Endodermal cell (in vitro differentiated cells): ENCODE measurements around the gene VWA8. TPM values are rescaled to one million over a fixed set of nuclear protein-coding genes. Genes with fewer than 3 reads are reported as not detected.

Experiments used
- DNase-seq: peaks from one replicate; pipeline ENCODE4 v3.0.0-alpha.2; 2017
- H3K27ac ChIP-seq: 2 replicates; pipeline ENCODE4 v1.5.1; 2013; ENCODE audit warnings: mild to moderate bottlenecking, low read depth, low read length, moderate library complexity
- H3K27me3 ChIP-seq: 2 replicates; pipeline ENCODE4 v1.6.1; 2013; ENCODE audit warnings: mild to moderate bottlenecking, low read length, moderate library complexity; ENCODE audit not compliant: insufficient read depth, control insufficient read depth, poor library complexity, severe bottlenecking
- H3K36me3 ChIP-seq: 2 replicates; pipeline ENCODE4 v1.7.0; 2013; ENCODE audit warnings: mild to moderate bottlenecking, low read length, moderate library complexity; ENCODE audit not compliant: control insufficient read depth, insufficient read depth
- H3K4me1 ChIP-seq: one replicate; pipeline ENCODE4 v1.7.0; 2013; ENCODE audit warnings: low read length; ENCODE audit not compliant: control insufficient read depth, insufficient read depth
- H3K4me3 ChIP-seq: 2 replicates; pipeline ENCODE4 v1.5.1; 2013; ENCODE audit warnings: mild to moderate bottlenecking, low read length, moderate library complexity
- H3K9ac ChIP-seq: 2 replicates; pipeline ENCODE4 v1.6.1; 2013; ENCODE audit warnings: mild to moderate bottlenecking, low read length, moderate library complexity; ENCODE audit not compliant: poor library complexity, severe bottlenecking; ENCODE audit errors: extremely low read depth
- H3K9me3 ChIP-seq: 2 replicates; pipeline ENCODE4 v1.6.1; 2013; ENCODE audit warnings: mild to moderate bottlenecking, low read length, moderate library complexity; ENCODE audit not compliant: control insufficient read depth
- H3K27ac Mint-ChIP-seq: 2 replicates; pipeline ENCODE4 v1.8.0; 2020; ENCODE audit warnings: mixed read lengths
- H3K27me3 Mint-ChIP-seq: 2 replicates; pipeline ENCODE4 v1.8.0; 2021; ENCODE audit warnings: mild to moderate bottlenecking, mixed read lengths; ENCODE audit not compliant: insufficient read depth
- H3K36me3 Mint-ChIP-seq: 2 replicates; pipeline ENCODE4 v1.8.0; 2020; ENCODE audit warnings: low read depth, mixed read lengths
- H3K4me1 Mint-ChIP-seq: 2 replicates; pipeline ENCODE4 v1.8.0; 2020; ENCODE audit warnings: mixed read lengths
- H3K4me3 Mint-ChIP-seq: 2 replicates; pipeline ENCODE4 v1.8.0; 2020; ENCODE audit warnings: mild to moderate bottlenecking, moderate library complexity, mixed read lengths
- H3K9me3 Mint-ChIP-seq: 2 replicates; pipeline ENCODE4 v1.8.0; 2020; ENCODE audit warnings: mild to moderate bottlenecking, mixed read lengths
- WGBS, 2 experiments: methylation state at CpG; one replicate each; pipeline versions ENCODE4 v1.1.5 to v1.1.7; 2013; ENCODE audit warnings: missing lambda C conversion rate in 2 of 2, mixed read lengths in 1 of 2; ENCODE audit not compliant: insufficient coverage in 1 of 2, insufficient read length in 1 of 2; 5-methylcytosine and 5-hydroxymethylcytosine counted together
- total RNA-seq, 2 donors: library from RNA; stranded (reverse); fragmentation: NEBNext Ultra II Directional in 1 of 2; extraction: Animal tissue kit (Norgen Biotek cat#: 25700) in 1 of 2; gene quantifications; 2 replicates in 1 of 2; 3 replicates in 1 of 2; pipeline ENCODE4 v1.2.1, GENCODE V29; 2021
- TF ChIP-seq, protein P1 (sequence below): fragments of 200-600 bp; sonication (generic); conservative IDR thresholded peaks from 2 replicates; pipeline ENCODE4 v1.5.0; 2021; ENCODE audit warnings: antibody characterized with exemption, mild to moderate bottlenecking

The VWA8 gene
- total RNA-seq, 2 donors from 2014 or later = 24.6 to 25.6 TPM

DNA sequence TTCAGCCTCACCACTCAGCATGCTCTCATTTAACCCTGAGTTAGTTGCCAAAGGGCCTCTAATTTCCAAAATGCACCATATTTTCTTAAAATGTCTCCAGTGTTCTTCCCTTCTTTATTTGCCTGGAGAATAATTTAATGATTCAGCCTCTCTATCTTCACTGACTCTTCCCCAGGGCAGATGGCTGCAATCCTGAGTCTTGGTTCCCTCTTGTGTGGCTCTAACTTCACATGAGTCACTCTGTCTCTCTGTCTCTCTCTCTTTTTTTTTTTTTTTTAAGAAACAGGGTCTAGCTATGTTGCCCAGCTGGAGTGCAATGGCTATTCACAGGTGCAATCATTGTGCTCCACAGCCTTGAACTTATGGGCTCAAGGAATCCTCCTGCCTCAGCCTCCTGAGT lies 251.4 kb downstream of the VWA8 start:
- H3K27ac Mint-ChIP-seq = no peak overlapping the region
- H3K36me3 Mint-ChIP-seq = peaks cover 6% of the 10 kb centered on the region

GRCh38 chr13:41708713-41709112 lies 252.2 kb downstream of the VWA8 start:
- Histone ChIP-seq H3K9ac (no peak overlapping the region), H3K9me3 (no peaks in the 10 kb centered on the region), H3K27me3 (no peaks in the 10 kb centered on the region), H3K27ac (no peak overlapping the region), H3K36me3 (no peaks in the 10 kb centered on the region), H3K4me1 (no peaks in the 10 kb centered on the region), H3K4me3 (no peak overlapping the region)
- Mint-ChIP-seq H3K27me3 (no peaks in the 10 kb centered on the region), H3K36me3 (peaks cover 6% of the 10 kb centered on the region), H3K27ac (no peak overlapping the region), H3K4me1 (no peaks in the 10 kb centered on the region), H3K9me3 (no peaks in the 10 kb centered on the region), H3K4me3 (no peak overlapping the region)
- 96% methylated on average over 4 of the region's 4 CpGs for WGBS, 2 experiments
- TF ChIP-seq, protein P1, sequence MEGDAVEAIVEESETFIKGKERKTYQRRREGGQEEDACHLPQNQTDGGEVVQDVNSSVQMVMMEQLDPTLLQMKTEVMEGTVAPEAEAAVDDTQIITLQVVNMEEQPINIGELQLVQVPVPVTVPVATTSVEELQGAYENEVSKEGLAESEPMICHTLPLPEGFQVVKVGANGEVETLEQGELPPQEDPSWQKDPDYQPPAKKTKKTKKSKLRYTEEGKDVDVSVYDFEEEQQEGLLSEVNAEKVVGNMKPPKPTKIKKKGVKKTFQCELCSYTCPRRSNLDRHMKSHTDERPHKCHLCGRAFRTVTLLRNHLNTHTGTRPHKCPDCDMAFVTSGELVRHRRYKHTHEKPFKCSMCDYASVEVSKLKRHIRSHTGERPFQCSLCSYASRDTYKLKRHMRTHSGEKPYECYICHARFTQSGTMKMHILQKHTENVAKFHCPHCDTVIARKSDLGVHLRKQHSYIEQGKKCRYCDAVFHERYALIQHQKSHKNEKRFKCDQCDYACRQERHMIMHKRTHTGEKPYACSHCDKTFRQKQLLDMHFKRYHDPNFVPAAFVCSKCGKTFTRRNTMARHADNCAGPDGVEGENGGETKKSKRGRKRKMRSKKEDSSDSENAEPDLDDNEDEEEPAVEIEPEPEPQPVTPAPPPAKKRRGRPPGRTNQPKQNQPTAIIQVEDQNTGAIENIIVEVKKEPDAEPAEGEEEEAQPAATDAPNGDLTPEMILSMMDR = no peak
- no peak for DNase-seq

More for the DNA sequence above, 251.4 kb downstream of the VWA8 start:
- no peak overlapping the region for H3K4me3 ChIP-seq
- TF ChIP-seq, protein P1 = no peak
- Mint-ChIP-seq H3K4me3 (no peak overlapping the region), H3K4me1 (no peaks in the 10 kb centered on the region), H3K27me3 (no peaks in the 10 kb centered on the region), H3K9me3 (no peaks in the 10 kb centered on the region)
- H3K9me3 ChIP-seq = no peaks in the 10 kb centered on the region
- no peak overlapping the region for H3K9ac ChIP-seq
- H3K27ac ChIP-seq = no peak overlapping the region
- no peaks in the 10 kb centered on the region for H3K4me1 ChIP-seq
- H3K36me3 ChIP-seq = no peaks in the 10 kb centered on the region
- no peaks in the 10 kb centered on the region for H3K27me3 ChIP-seq
- no peak for DNase-seq

- Histone ChIP-seq H3K36me3 (no peaks in the 10 kb centered on the region), H3K4me3 (no peak overlapping the region), H3K9ac (no peak overlapping the region), H3K27me3 (no peaks in the 10 kb centered on the region), H3K4me1 (no peaks in the 10 kb centered on the region), H3K27ac (no peak overlapping the region), H3K9me3 (no peaks in the 10 kb centered on the region)
- H3K4me1 Mint-ChIP-seq = no peaks in the 10 kb centered on the region
- H3K27me3 Mint-ChIP-seq = no peaks in the 10 kb centered on the region
- H3K9me3 Mint-ChIP-seq = no peaks in the 10 kb centered on the region
- H3K27ac Mint-ChIP-seq = no peak overlapping the region
- H3K36me3 Mint-ChIP-seq = peaks cover 5% of the 10 kb centered on the region
- no peak overlapping the region for H3K4me3 Mint-ChIP-seq
- TF ChIP-seq, protein P1 = no peak
- WGBS, 2 experiments = 91 to 100% methylated on average over 1 of the region's 1 CpG
- no peak for DNase-seq
These were observed 253.6 kb downstream of the VWA8 start for GRCh38 chr13:41707194-41707821.
